ENCODE results near the gene ELL. TPM values are rescaled to one million over a fixed set of nuclear protein-coding genes. Genes with fewer than 3 reads are reported as not detected.
A peak's percentile ranks its signal among the peaks of the same experiment; 100 is the strongest.

ELL gene
- total and polyA plus RNA-seq, 2 experiments from 2014 or later, result 11.3 to 20.1 TPM

DNA sequence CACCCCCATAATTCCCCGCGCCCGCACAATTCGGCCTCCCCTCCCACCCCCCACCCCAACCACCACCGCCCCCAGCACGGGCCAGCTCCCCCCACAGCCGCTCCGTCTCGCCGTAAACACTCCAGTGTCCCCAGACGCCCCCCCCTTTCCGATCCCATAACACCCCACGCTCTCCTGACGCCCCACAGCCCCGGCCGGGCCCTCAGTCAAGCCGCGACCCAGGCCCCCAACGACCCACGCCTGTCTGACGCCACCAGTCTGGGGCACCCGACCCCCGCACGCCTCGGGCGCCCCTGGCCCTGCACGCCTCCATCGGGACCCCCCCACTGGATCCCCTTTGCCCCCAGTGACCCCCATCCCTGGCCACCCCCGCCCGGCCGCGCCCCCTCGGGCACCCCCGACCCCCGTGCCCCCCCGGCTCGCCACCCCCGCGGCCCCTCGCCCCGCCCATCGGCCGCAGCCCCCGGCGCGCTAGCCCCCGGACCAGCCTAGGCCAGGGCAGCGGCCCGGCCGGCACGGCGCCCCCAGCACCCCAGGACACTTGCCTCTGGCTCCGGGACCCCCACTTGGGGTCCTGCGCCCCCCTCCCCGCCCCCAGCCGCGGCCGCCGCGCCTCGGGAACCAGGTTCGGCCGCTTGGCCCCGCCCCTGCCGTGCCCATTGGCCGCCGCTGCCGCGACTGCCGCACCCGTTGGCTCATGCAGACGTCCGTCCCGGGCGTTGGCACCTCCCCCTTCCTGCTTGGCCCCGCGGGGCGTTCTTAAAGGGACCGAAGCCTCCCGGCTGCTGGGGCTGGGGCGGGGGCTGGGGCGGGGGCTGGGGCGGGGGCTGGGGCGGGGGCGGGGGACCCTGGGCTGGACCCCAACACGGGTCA is 21.3 kb upstream of the ELL start, which contains the start of gene FKBP8 (continued):
- no peak for TF ChIP-seq ZNF462 (CRISPR knock-in tag; IDR thresholded peaks at IDR 0.05)
- no peak; the same call in 1 of the 2 replicates for TF ChIP-seq POLR2AphosphoS5 (IDR thresholded peaks at IDR 0.05; ENCODE audit: low read depth)
- no peak for TF ChIP-seq ZNF114 (CRISPR knock-in tag; IDR thresholded peaks at IDR 0.05)
- no peak; the same call in 1 of the 2 replicates for TF ChIP-seq CREB1 (CRISPR knock-in tag; IDR thresholded peaks at IDR 0.05; ENCODE audit: low read depth)

DNA sequence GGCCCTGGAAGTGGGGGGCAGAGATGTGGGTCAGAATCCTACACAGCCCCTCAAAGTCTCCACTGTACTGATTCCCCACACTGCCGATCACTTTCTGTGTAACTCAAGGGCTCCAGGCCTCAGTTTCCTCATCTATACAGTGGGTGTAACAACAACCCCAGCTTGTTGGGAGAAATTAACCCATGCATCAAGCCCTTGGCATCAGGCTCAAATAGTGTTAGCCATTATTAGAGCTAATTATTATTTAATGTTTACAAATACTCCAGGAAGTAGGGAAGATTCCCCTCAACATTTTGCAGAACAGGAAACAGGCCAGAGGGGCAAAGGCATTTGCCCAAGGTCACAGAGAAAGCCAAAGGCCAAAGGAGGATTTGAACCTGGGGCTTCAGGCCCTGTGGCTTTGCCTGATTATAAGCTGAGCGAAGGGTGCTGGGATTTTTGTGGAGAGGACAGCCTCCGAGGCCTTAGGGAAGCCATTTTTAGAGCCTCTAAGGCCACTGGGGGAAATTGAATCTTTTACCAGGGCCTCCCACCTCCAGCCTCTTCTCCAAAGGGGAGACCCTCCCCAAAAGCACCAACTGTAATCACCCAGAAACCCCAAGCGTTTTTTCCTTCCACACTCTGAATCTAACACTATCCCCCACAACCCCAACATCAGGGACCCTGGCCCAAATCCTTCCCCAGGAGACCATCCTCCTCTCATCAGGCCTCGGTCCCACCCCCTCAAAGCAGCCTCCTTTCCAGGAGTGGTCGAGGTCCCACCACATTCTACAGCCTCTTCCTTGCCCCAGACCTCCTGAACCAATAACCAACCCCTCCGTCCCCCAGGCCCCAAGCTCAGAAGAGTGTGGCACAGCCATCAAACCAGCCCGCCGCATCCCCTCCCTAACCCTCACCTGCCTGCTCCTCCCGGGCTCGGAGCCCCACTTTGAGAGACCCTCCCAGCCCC is 20.4 kb upstream of the ELL start:
- peak overlapping the region; percentile 66 for H3K4me3 ChIP-seq
- H3K36me3 ChIP-seq (ENCODE audit: insufficient read depth), result peaks cover 16% of the 10 kb centered on the region
- ATAC-seq (peak; percentile 22), DNase-seq (ENCODE audit: low spot score) (peak; percentile 62)
- H3K79me2 ChIP-seq (replicated peaks; ENCODE audit: insufficient read depth), result peaks cover 9% of the 10 kb centered on the region
- no peaks in the 10 kb centered on the region for H3K27me3 ChIP-seq (ENCODE audit: insufficient read depth)
- H4K20me1 ChIP-seq (replicated peaks; ENCODE audit: insufficient read depth), result no peaks in the 10 kb centered on the region
- H3K4me1 ChIP-seq (ENCODE audit: insufficient read depth), result no peaks in the 10 kb centered on the region
- Mint-ChIP-seq H3K4me1 (peaks cover 10% of the 10 kb centered on the region), H3K36me3 (ENCODE audit: low read depth) (peaks cover 46% of the 10 kb centered on the region), H3K4me3 (peak overlapping the region; percentile 89), H3K9me3 (no peaks in the 10 kb centered on the region; the same call in 1 of the 3 replicates), H3K27ac (peak overlapping the region; percentile 74; the same call in 1 of the 2 replicates), H3K27me3 (ENCODE audit: insufficient read depth, low read depth, poor library complexity) (peaks cover 6% of the 10 kb centered on the region)
- H3K9me2 ChIP-seq (ENCODE audit: insufficient read depth), result no peaks in the 10 kb centered on the region
- H3K27ac ChIP-seq (ENCODE audit: low read depth), result 0 out of 2 replicates have a peak overlapping the region, but pooled peaks have one; percentile 26
- H2AFZ ChIP-seq, result no peak overlapping the region
- peaks cover 23% of the 10 kb centered on the region for H3F3A ChIP-seq (replicated peaks; ENCODE audit: low read depth)
- peak overlapping the region; percentile 86 for H3K4me2 ChIP-seq
- TF ChIP-seq ZNF331 (CRISPR knock-in tag; IDR thresholded peaks at IDR 0.05; ENCODE audit: low read depth) (no peak), ZNF114 (CRISPR knock-in tag; IDR thresholded peaks at IDR 0.05) (no peak), JUNB (IDR thresholded peaks at IDR 0.05; ENCODE audit: unreplicated experiment) (no peak), CREB1 (CRISPR knock-in tag; IDR thresholded peaks at IDR 0.05; ENCODE audit: low read depth) (no peak), NANOG (IDR thresholded peaks at IDR 0.05; ENCODE audit: borderline replicate concordance) (no peak), POLR2AphosphoS5 (IDR thresholded peaks at IDR 0.05; ENCODE audit: low read depth) (no peak)
- TF ChIP-seq, protein P1, sequence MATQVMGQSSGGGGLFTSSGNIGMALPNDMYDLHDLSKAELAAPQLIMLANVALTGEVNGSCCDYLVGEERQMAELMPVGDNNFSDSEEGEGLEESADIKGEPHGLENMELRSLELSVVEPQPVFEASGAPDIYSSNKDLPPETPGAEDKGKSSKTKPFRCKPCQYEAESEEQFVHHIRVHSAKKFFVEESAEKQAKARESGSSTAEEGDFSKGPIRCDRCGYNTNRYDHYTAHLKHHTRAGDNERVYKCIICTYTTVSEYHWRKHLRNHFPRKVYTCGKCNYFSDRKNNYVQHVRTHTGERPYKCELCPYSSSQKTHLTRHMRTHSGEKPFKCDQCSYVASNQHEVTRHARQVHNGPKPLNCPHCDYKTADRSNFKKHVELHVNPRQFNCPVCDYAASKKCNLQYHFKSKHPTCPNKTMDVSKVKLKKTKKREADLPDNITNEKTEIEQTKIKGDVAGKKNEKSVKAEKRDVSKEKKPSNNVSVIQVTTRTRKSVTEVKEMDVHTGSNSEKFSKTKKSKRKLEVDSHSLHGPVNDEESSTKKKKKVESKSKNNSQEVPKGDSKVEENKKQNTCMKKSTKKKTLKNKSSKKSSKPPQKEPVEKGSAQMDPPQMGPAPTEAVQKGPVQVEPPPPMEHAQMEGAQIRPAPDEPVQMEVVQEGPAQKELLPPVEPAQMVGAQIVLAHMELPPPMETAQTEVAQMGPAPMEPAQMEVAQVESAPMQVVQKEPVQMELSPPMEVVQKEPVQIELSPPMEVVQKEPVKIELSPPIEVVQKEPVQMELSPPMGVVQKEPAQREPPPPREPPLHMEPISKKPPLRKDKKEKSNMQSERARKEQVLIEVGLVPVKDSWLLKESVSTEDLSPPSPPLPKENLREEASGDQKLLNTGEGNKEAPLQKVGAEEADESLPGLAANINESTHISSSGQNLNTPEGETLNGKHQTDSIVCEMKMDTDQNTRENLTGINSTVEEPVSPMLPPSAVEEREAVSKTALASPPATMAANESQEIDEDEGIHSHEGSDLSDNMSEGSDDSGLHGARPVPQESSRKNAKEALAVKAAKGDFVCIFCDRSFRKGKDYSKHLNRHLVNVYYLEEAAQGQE (IDR thresholded peaks at IDR 0.05; ENCODE audit: unreplicated experiment), result no peak
